Esophagus muscularis mucosa (tissue), 4 donors: ENCODE measurements around the gene FAM120AOS.

Experiments
- CTCF ChIP-seq, 3 experiments: fragments of 200-600 bp in 2 of 3; fragments of 450-650 bp in 1 of 3; sonication (generic) in 2 of 3; IDR thresholded peaks; one replicate each; pipeline ENCODE4 v1.5.1; 2017 to 2019; ENCODE audit warnings: antibody characterized with exemption in 3 of 3, mild to moderate bottlenecking in 2 of 3, moderate library complexity in 1 of 3
- EP300 ChIP-seq: sonication (generic); formaldehyde crosslinking; IDR thresholded peaks from one replicate; pipeline ENCODE4 v1.6.1; 2017; ENCODE audit warnings: antibody characterized with exemption
- POLR2A ChIP-seq: fragments of 450-650 bp; IDR thresholded peaks from one replicate; pipeline ENCODE4 v1.6.1; 2017; ENCODE audit warnings: antibody characterized with exemption, moderate library complexity, mild to moderate bottlenecking, low read depth
- POLR2AphosphoS5 ChIP-seq, 2 donors: sonication (generic); formaldehyde crosslinking; IDR thresholded peaks; one replicate each; pipeline ENCODE4 v1.6.1; 2017; ENCODE audit warnings: antibody characterized with exemption in 2 of 2

GRCh38 chr9:93479726-93480125 lies 26.3 kb upstream of the FAM120AOS start:
- no peak for TF ChIP-seq CTCF (IDR thresholded peaks at IDR 0.05)
- no peak for TF ChIP-seq POLR2A
- no peak for TF ChIP-seq EP300
- no peak for TF ChIP-seq POLR2AphosphoS5 (IDR thresholded peaks at IDR 0.05)
